RWPE2 (cell line): ENCODE measurements around the gene PRPF19.
A peak's percentile ranks its signal among the peaks of the same experiment; 100 is the strongest.

Experiments
- ATAC-seq: fragments of 200-7000 bp; cut with Tn5 transposase; 3 replicates; pipeline ENCODE4 v1.9.1; 2021; ENCODE audit warnings: low read depth
- DNase-seq: peaks from one replicate; pipeline ENCODE4 v3.0.0-alpha.2; 2020; ENCODE audit warnings: low spot score
- H3K27ac ChIP-seq: fragments of 450-650 bp; 2 replicates; pipeline ENCODE4 v1.5.1; 2017; ENCODE audit warnings: mild to moderate bottlenecking; ENCODE audit not compliant: poor library complexity, severe bottlenecking
- H3K27me3 ChIP-seq: fragments of 250-450 bp; sonication (Bioruptor Pico); 2 replicates; pipeline ENCODE4 v1.5.1; 2021; ENCODE audit warnings: mild to moderate bottlenecking, moderate library complexity; ENCODE audit not compliant: insufficient read depth, poor library complexity, severe bottlenecking
- H3K36me3 ChIP-seq: fragments of 250-450 bp; sonication (Bioruptor Pico); 2 replicates; pipeline ENCODE4 v1.5.1; 2020; ENCODE audit warnings: low read depth, mild to moderate bottlenecking, moderate library complexity
- H3K4me1 ChIP-seq: fragments of 250-450 bp; sonication (Bioruptor Pico); 2 replicates; pipeline ENCODE4 v1.5.1; 2021; ENCODE audit warnings: mild to moderate bottlenecking, moderate library complexity; ENCODE audit not compliant: insufficient read depth, poor library complexity, severe bottlenecking
- H3K4me3 ChIP-seq: fragments of 250-450 bp; sonication (Bioruptor Pico); 2 replicates; pipeline ENCODE4 v1.5.1; 2021; ENCODE audit warnings: mild to moderate bottlenecking, moderate library complexity; ENCODE audit not compliant: severe bottlenecking
- H3K9me3 ChIP-seq: fragments of 250-450 bp; sonication (Bioruptor Pico); 2 replicates; pipeline ENCODE4 v1.5.1; 2021; ENCODE audit warnings: mild to moderate bottlenecking, moderate library complexity; ENCODE audit not compliant: severe bottlenecking
- TF ChIP-seq, protein P1 (sequence below): fragments of 450-650 bp; IDR thresholded peaks from one replicate; pipeline ENCODE4 v1.5.1; 2017; ENCODE audit warnings: mild to moderate bottlenecking, moderate library complexity; ENCODE audit not compliant: poor library complexity, severe bottlenecking

The PRPF19 gene

GRCh38 chr11:60867871-60868681, 38.3 kb downstream of the PRPF19 start:
- ATAC-seq (no peak), DNase-seq (no peak)
- Histone ChIP-seq H3K27ac (no peak overlapping the region), H3K4me1 (no peaks in the 10 kb centered on the region), H3K27me3 (no peaks in the 10 kb centered on the region), H3K9me3 (no peaks in the 10 kb centered on the region), H3K4me3 (no peak overlapping the region), H3K36me3 (no peaks in the 10 kb centered on the region)
- TF ChIP-seq, protein P1, sequence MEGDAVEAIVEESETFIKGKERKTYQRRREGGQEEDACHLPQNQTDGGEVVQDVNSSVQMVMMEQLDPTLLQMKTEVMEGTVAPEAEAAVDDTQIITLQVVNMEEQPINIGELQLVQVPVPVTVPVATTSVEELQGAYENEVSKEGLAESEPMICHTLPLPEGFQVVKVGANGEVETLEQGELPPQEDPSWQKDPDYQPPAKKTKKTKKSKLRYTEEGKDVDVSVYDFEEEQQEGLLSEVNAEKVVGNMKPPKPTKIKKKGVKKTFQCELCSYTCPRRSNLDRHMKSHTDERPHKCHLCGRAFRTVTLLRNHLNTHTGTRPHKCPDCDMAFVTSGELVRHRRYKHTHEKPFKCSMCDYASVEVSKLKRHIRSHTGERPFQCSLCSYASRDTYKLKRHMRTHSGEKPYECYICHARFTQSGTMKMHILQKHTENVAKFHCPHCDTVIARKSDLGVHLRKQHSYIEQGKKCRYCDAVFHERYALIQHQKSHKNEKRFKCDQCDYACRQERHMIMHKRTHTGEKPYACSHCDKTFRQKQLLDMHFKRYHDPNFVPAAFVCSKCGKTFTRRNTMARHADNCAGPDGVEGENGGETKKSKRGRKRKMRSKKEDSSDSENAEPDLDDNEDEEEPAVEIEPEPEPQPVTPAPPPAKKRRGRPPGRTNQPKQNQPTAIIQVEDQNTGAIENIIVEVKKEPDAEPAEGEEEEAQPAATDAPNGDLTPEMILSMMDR: no peak

GRCh38 chr11:60866911-60867870, 39.2 kb downstream of the PRPF19 start, which contains the start of gene ZP1:
TSS of gene ZP1 (plus strand) at chr11:60867542. CDS start at chr11:60867562, 20 bp downstream.
- Histone ChIP-seq H3K27me3 (no peaks in the 10 kb centered on the region), H3K27ac (no peak within 1 kb of the TSS), H3K36me3 (no peaks in the 10 kb centered on the region), H3K4me1 (no peaks in the 10 kb centered on the region), H3K9me3 (no peaks in the 10 kb centered on the region), H3K4me3 (no peak within 1 kb of the TSS)
- peak; percentile 47; the same call in 1 of the 3 replicates for ATAC-seq
- DNase-seq: peak; percentile 44
- TF ChIP-seq, protein P1: no peak

- H3K27ac ChIP-seq: no peak overlapping the region
Observed at GRCh38 chr11:60864856-60865513, 41.4 kb downstream of the PRPF19 start.

DNA sequence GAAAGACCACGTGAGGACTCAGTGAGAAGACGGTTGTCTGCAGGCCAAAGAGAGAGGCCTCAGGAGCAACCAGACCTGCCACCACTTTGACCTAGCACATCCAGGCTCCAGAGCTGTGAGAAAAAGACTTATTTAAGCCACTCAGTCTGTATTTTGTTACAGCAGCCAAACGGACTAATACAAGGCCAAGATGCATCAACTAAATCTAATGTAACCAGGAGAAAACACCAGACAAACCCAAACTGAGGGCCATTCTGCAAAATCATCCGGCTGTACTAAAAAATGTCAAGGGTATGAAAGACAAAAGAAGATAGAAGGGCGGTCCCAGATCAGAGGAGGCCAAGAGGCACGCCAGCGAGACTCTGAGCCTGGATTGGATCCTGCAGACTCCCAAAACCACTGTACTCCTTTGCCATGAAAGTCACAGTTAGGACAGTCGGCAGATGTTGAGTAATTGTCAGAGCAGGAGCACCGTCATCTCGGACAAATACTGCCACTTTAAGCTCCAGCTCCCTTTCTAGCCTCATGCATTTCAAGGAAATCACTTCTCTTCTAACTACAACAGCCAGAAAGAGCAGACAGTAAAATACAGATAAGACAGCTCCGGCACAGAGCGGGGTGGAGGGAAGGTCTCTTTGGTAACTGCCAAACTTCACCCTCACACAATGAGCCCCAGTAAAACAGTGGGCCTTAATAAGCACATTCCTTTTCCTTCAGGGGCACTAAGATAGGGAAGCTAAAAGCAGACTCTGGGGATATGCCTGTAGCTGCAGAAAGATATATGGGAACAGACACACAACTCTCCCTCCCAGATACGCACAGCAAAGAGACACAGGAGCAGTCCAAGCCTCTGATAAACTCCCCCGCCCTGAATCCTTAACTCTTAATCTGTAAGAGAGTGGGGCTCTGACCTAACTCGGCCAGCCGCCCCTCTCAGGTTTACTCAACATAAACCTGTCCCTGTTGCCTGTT, 42.5 kb downstream of the PRPF19 start:
- H3K9me3 ChIP-seq: no peaks in the 10 kb centered on the region
- H3K4me1 ChIP-seq: no peaks in the 10 kb centered on the region
- H3K27ac ChIP-seq: no peak overlapping the region
- no peaks in the 10 kb centered on the region for H3K36me3 ChIP-seq
- TF ChIP-seq, protein P1: no peak
- H3K4me3 ChIP-seq: no peak overlapping the region
- no peaks in the 10 kb centered on the region for H3K27me3 ChIP-seq
- DNase-seq (peak; percentile 15), ATAC-seq (no peak)

More at GRCh38 chr11:60864856-60865513, 41.4 kb downstream of the PRPF19 start:
- DNase-seq (peak; percentile 41), ATAC-seq (no peak)
- H3K4me3 ChIP-seq: no peak overlapping the region
- TF ChIP-seq, protein P1: no peak
- H3K9me3 ChIP-seq: no peaks in the 10 kb centered on the region
- H3K27me3 ChIP-seq: no peaks in the 10 kb centered on the region
- H3K4me1 ChIP-seq: no peaks in the 10 kb centered on the region
- no peaks in the 10 kb centered on the region for H3K36me3 ChIP-seq
